HepG2 (cell line): ENCODE data around the gene TSPAN17. TPM values are rescaled to one million over a fixed set of nuclear protein-coding genes. Genes with fewer than 3 reads are reported as not detected.
A peak's percentile ranks its signal among the peaks of the same experiment; 100 is the strongest.

Experiments used
- ARID5B ChIP-seq: IDR thresholded peaks from 2 replicates; pipeline ENCODE4 v1.4.0; 2020; ENCODE audit warnings: mild to moderate bottlenecking, missing genetic modification reagents
- ATF7-NPFF ChIP-seq: sonication (generic); formaldehyde crosslinking; IDR thresholded peaks from 2 replicates; pipeline ENCODE4 v1.8.1; 2023; ENCODE audit warnings: mild to moderate bottlenecking, low read depth, missing genetic modification reagents, moderate library complexity
- CCDC6 ChIP-seq: sonication (generic); formaldehyde crosslinking; IDR thresholded peaks from 2 replicates; pipeline ENCODE4 v1.8.1; 2022; ENCODE audit warnings: mild to moderate bottlenecking, missing genetic modification reagents, moderate library complexity
- FOXO1 ChIP-seq: sonication (generic); formaldehyde crosslinking; IDR thresholded peaks from 2 replicates; pipeline ENCODE4 v1.4.0; 2020; ENCODE audit warnings: missing genetic modification reagents
- HDAC6 ChIP-seq: fragments of 200-600 bp; sonication (generic); IDR thresholded peaks from 2 replicates; pipeline ENCODE4 v1.7.0; 2017; ENCODE audit warnings: mild to moderate bottlenecking, antibody characterized with exemption, low read length, low read depth
- HNF4A ChIP-seq: sonication (generic); formaldehyde crosslinking; IDR thresholded peaks from 2 replicates; pipeline ENCODE4 v1.4.0; 2020; ENCODE audit warnings: missing genetic modification reagents
- NR2F2 ChIP-seq: IDR thresholded peaks from 2 replicates; pipeline ENCODE4 v1.6.1; 2012; ENCODE audit warnings: low read depth, inconsistent platforms, borderline replicate concordance
- PAWR ChIP-seq: sonication (generic); formaldehyde crosslinking; IDR thresholded peaks from 2 replicates; pipeline ENCODE4 v1.4.0; 2020; ENCODE audit warnings: missing genetic modification reagents, mild to moderate bottlenecking, borderline replicate concordance
- PBX2 ChIP-seq: IDR thresholded peaks from 2 replicates; pipeline ENCODE4 v1.6.1; 2016; ENCODE audit warnings: control low read depth
- POGZ ChIP-seq: sonication (generic); formaldehyde crosslinking; IDR thresholded peaks from 2 replicates; pipeline ENCODE4 v1.4.0; 2020; ENCODE audit warnings: mild to moderate bottlenecking, missing genetic modification reagents
- RERE ChIP-seq: IDR thresholded peaks from 2 replicates; pipeline ENCODE4 v1.6.1; 2016; ENCODE audit warnings: low read depth, missing genetic modification reagents, missing compliant biosample characterization
- SATB2 ChIP-seq: sonication (generic); formaldehyde crosslinking; IDR thresholded peaks from 2 replicates; pipeline ENCODE4 v1.5.0; 2020; ENCODE audit warnings: missing genetic modification reagents
- TBX2 ChIP-seq: sonication (generic); formaldehyde crosslinking; IDR thresholded peaks from 2 replicates; pipeline ENCODE4 v1.5.0; 2020; ENCODE audit warnings: missing genetic modification reagents, mild to moderate bottlenecking, borderline replicate concordance
- TFDP2 ChIP-seq: sonication (generic); formaldehyde crosslinking; IDR thresholded peaks from 2 replicates; pipeline ENCODE4 v1.4.0; 2020; ENCODE audit warnings: missing genetic modification reagents
- ZMYM4 ChIP-seq: sonication (generic); formaldehyde crosslinking; IDR thresholded peaks from 2 replicates; pipeline ENCODE4 v1.8.1; 2023; ENCODE audit warnings: mild to moderate bottlenecking, missing genetic modification reagents
- ZNF256 ChIP-seq: sonication (generic); formaldehyde crosslinking; conservative IDR thresholded peaks from 2 replicates; pipeline ENCODE4 v1.4.0; 2020; ENCODE audit warnings: missing genetic modification reagents
- ZNF644 ChIP-seq: IDR thresholded peaks from 2 replicates; pipeline ENCODE4 v1.6.1; 2016; ENCODE audit warnings: low read depth
- ZNF891 ChIP-seq: sonication (generic); formaldehyde crosslinking; IDR thresholded peaks from 2 replicates; pipeline ENCODE4 v1.5.0; 2020; ENCODE audit warnings: mild to moderate bottlenecking, missing genetic modification reagents
- ZSCAN29 ChIP-seq: sonication (generic); formaldehyde crosslinking; conservative IDR thresholded peaks from 2 replicates; pipeline ENCODE4 v1.4.0; 2020; ENCODE audit warnings: mild to moderate bottlenecking, missing genetic modification reagents
- polyA plus RNA-seq, 8 experiments: library from polyadenylated mRNA; depleted of rRNA in 3 of 8; stranded (reverse) in 7 of 8; unstranded in 1 of 8; fragments of >200 nt; fragmentation: Illumina TruSeq in 4 of 8; extraction: Trizol in 4 of 8; gene quantifications; 2 replicates each; pipeline versions ENCODE4 v1.2.1 to v1.2.3, GENCODE V29; 2011 to 2016; ENCODE audit warnings: low read depth in 4 of 8, missing spikeins in 1 of 8, mixed read lengths in 1 of 8; ENCODE audit not compliant: insufficient read depth in 1 of 8
- total RNA-seq, 5 experiments: library from RNA; depleted of rRNA; stranded (reverse); fragments of >200 nt; fragmentation: Illumina TruSeq; extraction: Trizol; gene quantifications; 2 replicates each; pipeline ENCODE4 v1.2.3, GENCODE V29; 2016; ENCODE audit warnings: low read depth in 1 of 5

TSPAN17 gene
- total and polyA plus RNA-seq, 2 of the 13 experiments (the other 11 are each of a cell fraction or from before 2014, with no cell fraction given): 11.5 to 15.0 TPM

- no peak for TF ChIP-seq TFDP2 (CRISPR knock-in tag)
- no peak for TF ChIP-seq PAWR (CRISPR knock-in tag)
- no peak for TF ChIP-seq PBX2 (CRISPR knock-in tag)
- no peak for TF ChIP-seq RERE
- TF ChIP-seq ZNF891 (CRISPR knock-in tag): no peak; the same call in 1 of the 2 replicates
- no peak for TF ChIP-seq HDAC6
- TF ChIP-seq TBX2 (CRISPR knock-in tag): no peak
- peak; percentile 91; the same call in 1 of the 2 replicates for TF ChIP-seq SATB2 (CRISPR knock-in tag)
- TF ChIP-seq FOXO1 (CRISPR knock-in tag): peak; percentile 40; the same call in 1 of the 2 replicates
- TF ChIP-seq ZMYM4 (CRISPR knock-in tag): peak; percentile 26; the same call in 1 of the 2 replicates
- no peak for TF ChIP-seq CCDC6 (CRISPR knock-in tag)
- no peak for TF ChIP-seq POGZ
- no peak for TF ChIP-seq ZSCAN29 (CRISPR knock-in tag)
- TF ChIP-seq ARID5B (CRISPR knock-in tag): peak; percentile 58
- TF ChIP-seq ZNF256 (CRISPR knock-in tag): peak; percentile 72; the same call in 1 of the 2 replicates
- TF ChIP-seq NR2F2: no peak
- TF ChIP-seq ATF7-NPFF (CRISPR knock-in tag): no peak
- TF ChIP-seq HNF4A: no peak
- TF ChIP-seq ZNF644: no peak
Observed at GRCh38 chr5:176611435-176611834, 35.8 kb upstream of the TSPAN17 start (continued).
